ENCODE measurements around the gene IZUMO4.

Gene IZUMO4

DNA sequence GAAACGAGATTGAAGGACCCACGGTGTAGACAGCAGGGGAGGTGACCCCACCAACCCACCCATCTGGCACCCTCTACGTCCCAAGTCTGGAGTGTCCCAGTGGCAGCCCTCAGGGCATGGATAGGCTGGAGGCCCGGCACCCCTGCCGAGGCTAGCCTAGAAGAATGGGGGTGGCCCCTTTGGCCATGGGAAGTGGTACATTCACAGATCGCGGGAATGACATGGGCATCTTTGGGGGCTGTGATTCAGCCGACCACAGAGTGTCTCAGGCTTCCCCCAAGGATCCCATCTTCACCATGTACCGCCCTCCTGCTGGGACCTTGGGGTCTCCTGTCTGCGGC, 34.4 kb upstream of the IZUMO4 start:
- H3K27ac ChIP-seq, result peak overlapping the region; percentile 94
- TF ChIP-seq, protein P1, sequence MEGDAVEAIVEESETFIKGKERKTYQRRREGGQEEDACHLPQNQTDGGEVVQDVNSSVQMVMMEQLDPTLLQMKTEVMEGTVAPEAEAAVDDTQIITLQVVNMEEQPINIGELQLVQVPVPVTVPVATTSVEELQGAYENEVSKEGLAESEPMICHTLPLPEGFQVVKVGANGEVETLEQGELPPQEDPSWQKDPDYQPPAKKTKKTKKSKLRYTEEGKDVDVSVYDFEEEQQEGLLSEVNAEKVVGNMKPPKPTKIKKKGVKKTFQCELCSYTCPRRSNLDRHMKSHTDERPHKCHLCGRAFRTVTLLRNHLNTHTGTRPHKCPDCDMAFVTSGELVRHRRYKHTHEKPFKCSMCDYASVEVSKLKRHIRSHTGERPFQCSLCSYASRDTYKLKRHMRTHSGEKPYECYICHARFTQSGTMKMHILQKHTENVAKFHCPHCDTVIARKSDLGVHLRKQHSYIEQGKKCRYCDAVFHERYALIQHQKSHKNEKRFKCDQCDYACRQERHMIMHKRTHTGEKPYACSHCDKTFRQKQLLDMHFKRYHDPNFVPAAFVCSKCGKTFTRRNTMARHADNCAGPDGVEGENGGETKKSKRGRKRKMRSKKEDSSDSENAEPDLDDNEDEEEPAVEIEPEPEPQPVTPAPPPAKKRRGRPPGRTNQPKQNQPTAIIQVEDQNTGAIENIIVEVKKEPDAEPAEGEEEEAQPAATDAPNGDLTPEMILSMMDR (conservative IDR thresholded peaks at IDR 0.05), result no peak

DNA sequence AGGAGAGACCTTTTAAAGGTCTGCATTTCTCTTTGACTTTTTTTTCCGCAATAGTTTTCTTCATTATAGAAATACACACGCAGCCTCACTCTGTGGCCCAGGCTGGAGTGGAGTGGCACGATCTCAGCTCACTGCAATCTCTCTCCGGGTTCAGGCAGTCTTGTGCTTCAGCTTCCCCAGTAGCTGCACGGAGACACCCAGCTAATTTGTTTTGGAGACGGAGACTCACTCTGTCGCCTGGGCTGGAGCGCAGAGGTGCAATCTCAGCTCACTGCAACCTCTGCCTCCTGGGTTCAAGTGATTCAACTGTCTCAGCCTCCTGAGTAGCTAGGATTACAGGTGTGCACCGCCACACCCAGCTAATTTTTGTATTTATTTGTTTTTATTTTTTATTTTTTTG, 33.9 kb upstream of the IZUMO4 start:
- TF ChIP-seq, protein P1 (conservative IDR thresholded peaks at IDR 0.05), result no peak
- peak overlapping the region; percentile 94; the same call in 1 of the 2 replicates for H3K27ac ChIP-seq

DNA sequence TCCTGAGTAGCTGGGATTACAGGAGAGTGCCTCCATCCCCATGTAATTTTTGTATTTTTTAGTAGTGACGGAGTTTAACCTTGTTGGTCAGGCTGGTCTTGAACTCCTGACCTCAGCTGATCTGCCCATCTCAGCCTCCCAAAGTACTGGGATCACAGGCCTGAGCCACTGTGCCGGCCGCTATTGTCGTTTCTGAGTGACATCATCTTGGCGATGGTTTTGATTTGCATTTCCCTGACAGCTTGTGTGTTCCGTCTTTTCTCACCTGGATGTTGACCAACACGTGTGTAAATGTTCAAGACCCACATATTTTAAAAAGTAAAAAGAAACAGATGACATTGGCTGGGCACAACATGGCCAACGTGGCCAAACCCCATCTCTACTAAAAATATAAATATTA, 32.9 kb upstream of the IZUMO4 start:
- TF ChIP-seq, protein P1 (conservative IDR thresholded peaks at IDR 0.05), result no peak
- H3K27ac ChIP-seq, result no peak overlapping the region

DNA sequence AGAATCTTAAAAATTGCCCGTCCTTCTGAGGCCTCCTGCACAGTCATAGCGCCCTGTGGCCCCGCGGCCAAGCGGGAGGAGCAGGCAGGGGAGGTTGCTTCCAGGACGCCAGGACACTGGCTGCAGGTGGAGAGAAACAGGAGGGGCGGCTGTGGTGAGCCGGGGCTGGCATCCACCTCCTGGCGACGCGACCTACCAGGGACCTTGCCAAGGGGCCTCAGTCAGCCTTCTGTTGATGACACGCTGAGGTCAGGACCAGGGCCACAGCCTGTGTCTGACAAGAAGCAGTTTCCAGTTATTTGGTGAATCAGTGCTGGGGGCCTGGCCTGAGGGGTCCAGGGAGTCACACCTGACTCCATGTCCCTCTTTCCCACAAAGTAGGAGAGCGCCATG, 32.3 kb upstream of the IZUMO4 start:
- no peak overlapping the region for H3K27ac ChIP-seq

DNA sequence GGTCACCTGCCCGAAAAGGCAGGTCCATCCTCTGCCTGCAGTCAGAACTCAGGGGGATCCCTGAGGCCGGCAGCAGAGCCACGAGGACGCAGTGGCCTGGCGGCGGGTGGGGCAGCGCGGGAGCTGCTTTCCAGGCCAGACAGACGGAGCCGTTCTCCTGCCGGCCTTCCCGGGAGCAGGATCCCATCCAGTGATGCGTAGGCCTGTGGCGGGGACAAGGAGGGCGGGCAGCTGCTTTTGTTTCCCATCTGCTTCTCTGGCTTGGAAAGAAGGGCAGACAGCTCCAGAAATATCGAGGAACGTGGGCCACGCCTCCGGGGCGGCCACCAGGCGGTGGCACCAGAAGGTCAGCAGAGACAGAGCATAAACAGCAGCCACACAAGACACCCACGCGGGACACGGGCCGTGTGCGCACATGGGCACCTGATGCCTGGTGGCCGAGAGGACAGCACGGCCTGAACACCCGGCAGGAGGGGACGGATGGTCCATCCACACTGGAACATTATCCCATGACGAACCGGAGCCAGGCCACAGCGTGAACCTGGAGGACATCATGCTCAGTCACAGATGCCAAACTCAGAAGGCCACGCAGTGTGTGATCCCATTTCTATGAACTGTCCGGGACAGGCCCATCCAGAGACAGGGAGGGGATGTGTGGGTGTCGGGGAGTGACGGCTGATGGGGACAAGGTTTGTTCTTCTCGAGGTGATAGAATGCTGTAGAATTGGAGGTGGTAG, 31.8 kb upstream of the IZUMO4 start:
- TF ChIP-seq, protein P1 (conservative IDR thresholded peaks at IDR 0.05), result no peak
- H3K27ac ChIP-seq, result no peak overlapping the region

More for the DNA sequence above, 32.3 kb upstream of the IZUMO4 start:
- TF ChIP-seq, protein P1 (conservative IDR thresholded peaks at IDR 0.05), result no peak

DNA sequence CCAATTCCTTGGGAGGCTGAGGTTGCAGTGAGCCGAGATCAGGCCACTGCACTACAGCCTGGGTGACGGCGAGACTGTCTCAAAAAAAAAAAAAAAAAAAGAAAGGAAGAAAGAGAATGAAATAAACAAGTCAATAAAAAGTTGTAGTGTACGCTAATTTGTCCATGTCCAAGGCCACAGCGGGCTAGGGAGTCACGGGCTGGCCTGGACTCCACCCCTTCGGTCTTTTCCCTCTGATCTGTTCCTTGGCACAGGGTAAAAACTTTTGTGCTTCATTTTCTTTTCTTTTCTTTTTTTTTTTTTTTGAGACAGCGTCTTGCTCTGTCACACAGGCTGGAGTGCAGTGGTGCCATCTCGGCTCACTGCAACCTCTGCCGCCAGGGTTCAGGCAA, 26.3 kb upstream of the IZUMO4 start:
- no peak overlapping the region for H3K27ac ChIP-seq

DNA sequence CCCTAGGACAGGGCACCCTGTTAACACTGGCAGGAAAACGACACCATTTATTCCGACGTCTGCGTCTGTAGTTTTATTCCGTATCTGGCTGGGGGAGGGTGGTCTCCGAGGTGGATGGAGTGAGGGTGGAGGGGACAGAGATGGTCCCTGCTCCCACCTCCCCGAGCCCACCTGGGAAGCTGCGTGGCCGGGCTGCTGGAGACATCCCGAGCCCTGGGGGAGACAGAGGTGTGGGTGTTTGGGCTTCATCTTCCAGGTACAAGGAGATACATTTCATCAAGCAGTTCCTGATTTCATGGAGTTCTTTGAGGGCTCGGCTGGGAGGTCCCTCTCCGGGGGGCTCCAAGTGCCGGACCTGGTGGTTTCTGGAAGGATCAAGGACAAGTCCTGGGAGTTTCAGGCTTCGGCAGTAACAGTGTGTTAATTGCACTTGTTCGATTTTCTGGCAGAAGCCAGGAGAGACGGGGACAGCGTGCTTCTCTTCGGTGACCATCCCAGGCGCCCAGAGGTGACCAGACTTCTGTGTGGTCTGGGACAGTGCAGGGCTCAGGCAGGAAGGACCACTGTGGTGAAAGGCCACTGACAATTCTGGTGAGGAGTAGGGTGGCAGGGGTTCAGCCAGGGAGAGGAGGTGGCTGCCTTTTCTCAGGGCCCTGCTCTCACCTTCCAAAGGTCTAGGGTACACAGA, 25.6 kb upstream of the IZUMO4 start:
- TF ChIP-seq, protein P1 (conservative IDR thresholded peaks at IDR 0.05), result no peak

More for the DNA sequence above, 26.3 kb upstream of the IZUMO4 start:
- TF ChIP-seq, protein P1 (conservative IDR thresholded peaks at IDR 0.05), result no peak

More for the DNA sequence above, 25.6 kb upstream of the IZUMO4 start:
- H3K27ac ChIP-seq, result no peak overlapping the region
